ENCODE data around the gene CAST.
A peak's percentile ranks its signal among the peaks of the same experiment; 100 is the strongest.

CAST gene

DNA sequence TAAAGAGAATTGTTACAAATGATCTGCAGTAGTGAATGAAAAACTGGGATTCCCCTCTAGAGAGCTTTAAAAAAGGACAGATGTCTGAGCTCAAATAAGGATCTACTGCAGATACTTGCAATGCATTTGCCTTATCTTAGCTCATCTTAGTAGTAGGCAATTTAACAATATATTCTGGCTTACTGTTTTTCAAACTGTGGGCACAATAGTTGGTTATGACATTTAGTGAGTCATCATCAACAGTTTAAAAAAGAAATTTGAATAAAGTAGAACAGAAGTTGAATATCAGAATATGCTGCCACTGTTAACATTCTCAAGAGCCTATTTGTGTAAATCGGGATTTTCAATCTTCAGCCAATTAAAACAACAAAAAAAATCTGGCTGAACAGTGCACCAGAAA lies 6.7 kb upstream of the CAST start:
- Histone ChIP-seq H3K36me3 (ENCODE audit: control insufficient read depth, insufficient read depth, low read length) (no peaks in the 10 kb centered on the region), H3K27ac (ENCODE audit: low read length) (no peak overlapping the region), H3K4me1 (ENCODE audit: control insufficient read depth, insufficient read depth, low read length) (no peaks in the 10 kb centered on the region; the same call in 1 of the 2 replicates), H3K9me3 (ENCODE audit: control insufficient read depth, insufficient read depth, low read length) (no peaks in the 10 kb centered on the region), H3K4me3 (ENCODE audit: low read length) (no peak overlapping the region), H3K27me3 (ENCODE audit: control insufficient read depth, insufficient read depth, low read length) (no peaks in the 10 kb centered on the region)
- no CpG with 5 or more reads among the region's 1 CpG for WGBS (ENCODE audit: insufficient coverage, insufficient read length)
- DNase-seq (ENCODE audit: low read depth, low spot score), result no peak

DNA sequence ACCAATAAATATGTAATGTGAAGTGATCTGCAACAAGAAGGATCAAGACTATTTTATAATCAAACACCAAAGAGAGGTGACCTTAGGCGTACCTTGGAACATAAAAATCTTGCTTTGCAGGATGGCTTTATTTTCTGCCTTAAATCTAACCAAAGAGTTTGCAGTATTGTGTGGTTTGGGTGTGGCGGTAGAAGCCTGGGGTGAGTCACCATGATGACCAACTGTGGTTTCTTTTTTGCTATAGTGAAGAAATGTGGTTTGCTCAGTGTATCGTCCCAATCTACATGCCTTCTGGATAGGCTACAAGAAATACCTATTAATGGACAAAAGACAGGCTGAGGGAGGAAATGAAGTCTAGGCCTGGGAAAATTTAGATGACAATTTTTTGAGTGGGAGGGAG lies 5.1 kb upstream of the CAST start:
- DNase-seq (ENCODE audit: low read depth, low spot score), result no peak
- Histone ChIP-seq H3K9me3 (ENCODE audit: control insufficient read depth, insufficient read depth, low read length) (no peaks in the 10 kb centered on the region), H3K27ac (ENCODE audit: low read length) (no peak overlapping the region), H3K27me3 (ENCODE audit: control insufficient read depth, insufficient read depth, low read length) (no peaks in the 10 kb centered on the region), H3K4me3 (ENCODE audit: low read length) (no peak overlapping the region), H3K4me1 (ENCODE audit: control insufficient read depth, insufficient read depth, low read length) (no peaks in the 10 kb centered on the region; the same call in 1 of the 2 replicates), H3K36me3 (ENCODE audit: control insufficient read depth, insufficient read depth, low read length) (no peaks in the 10 kb centered on the region)
- no CpG with 5 or more reads among the region's 3 CpGs for WGBS (ENCODE audit: insufficient coverage, insufficient read length)

- no CpG with 5 or more reads among the region's 1 CpG for WGBS (ENCODE audit: insufficient coverage, insufficient read length)
- H3K4me1 ChIP-seq (ENCODE audit: control insufficient read depth, insufficient read depth, low read length), result no peaks in the 10 kb centered on the region
- no peak overlapping the region for H3K27ac ChIP-seq (ENCODE audit: low read length)
- DNase-seq (ENCODE audit: low read depth, low spot score), result no peak
- H3K9me3 ChIP-seq (ENCODE audit: control insufficient read depth, insufficient read depth, low read length), result no peaks in the 10 kb centered on the region
- H3K36me3 ChIP-seq (ENCODE audit: control insufficient read depth, insufficient read depth, low read length), result no peaks in the 10 kb centered on the region
- H3K4me3 ChIP-seq (ENCODE audit: low read length), result no peak overlapping the region
- H3K27me3 ChIP-seq (ENCODE audit: control insufficient read depth, insufficient read depth, low read length), result no peaks in the 10 kb centered on the region
Measured at GRCh38 chr5:96658272-96658671, 3.9 kb upstream of the CAST start.

GRCh38 chr5:96659170-96659569 lies 3.0 kb upstream of the CAST start:
- Histone ChIP-seq H3K36me3 (ENCODE audit: control insufficient read depth, insufficient read depth, low read length) (no peaks in the 10 kb centered on the region), H3K9me3 (ENCODE audit: control insufficient read depth, insufficient read depth, low read length) (no peaks in the 10 kb centered on the region), H3K27ac (ENCODE audit: low read length) (no peak overlapping the region), H3K27me3 (ENCODE audit: control insufficient read depth, insufficient read depth, low read length) (peaks cover 4% of the 10 kb centered on the region; the same call in 1 of the 2 replicates), H3K4me1 (ENCODE audit: control insufficient read depth, insufficient read depth, low read length) (no peaks in the 10 kb centered on the region), H3K4me3 (ENCODE audit: low read length) (no peak overlapping the region)
- no CpG with 5 or more reads among the region's 4 CpGs for WGBS (ENCODE audit: insufficient coverage, insufficient read length)
- DNase-seq (ENCODE audit: low read depth, low spot score), result no peak

DNA sequence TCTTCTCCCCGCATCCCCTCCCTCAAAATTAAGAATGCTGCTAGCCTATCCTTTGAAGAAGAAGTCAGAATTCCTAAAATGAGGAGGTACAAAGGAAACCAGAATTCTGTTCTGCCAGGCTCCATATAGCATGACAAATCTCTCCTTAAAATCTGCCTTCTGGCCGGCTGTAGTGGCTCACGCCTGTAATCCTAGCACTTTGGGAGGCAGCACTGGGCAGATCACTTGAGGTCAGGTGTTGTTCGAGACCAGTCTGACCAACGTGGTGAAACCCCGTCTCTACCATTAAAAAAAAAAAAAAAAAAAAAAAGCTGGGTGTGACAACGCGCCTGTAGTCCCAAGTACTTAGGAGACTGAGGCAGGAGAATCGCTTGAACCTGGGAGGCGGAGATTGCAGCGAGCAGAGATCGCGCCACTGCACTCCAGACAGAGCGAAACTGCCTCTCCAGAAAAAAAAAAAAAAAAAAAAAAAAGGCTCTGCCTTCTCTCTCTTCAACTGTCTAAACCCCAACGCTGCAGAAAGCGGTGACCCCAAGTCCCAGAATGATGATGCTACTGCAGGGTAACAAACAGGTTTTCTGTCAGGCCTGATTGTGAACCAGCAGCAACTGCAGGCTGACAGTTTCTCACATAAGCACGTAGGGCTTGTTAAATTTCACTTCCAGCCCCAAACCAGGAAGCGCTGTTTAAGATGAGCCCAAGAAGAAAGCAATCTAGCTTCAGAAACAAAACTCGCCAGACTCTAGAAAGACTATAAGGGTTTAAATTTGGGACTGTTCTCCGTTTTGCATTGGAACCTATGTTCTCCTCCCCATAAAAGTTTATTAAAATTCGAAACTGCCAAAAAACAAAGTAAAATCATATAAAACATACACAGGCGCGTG lies 963 bp upstream of the CAST start:
- H3K27ac ChIP-seq (ENCODE audit: low read length), result no peak overlapping the region
- peak overlapping the region; percentile 86; the same call in 1 of the 2 replicates for H3K4me3 ChIP-seq (ENCODE audit: low read length)
- no CpG with 5 or more reads among the region's 23 CpGs for WGBS (ENCODE audit: insufficient coverage, insufficient read length)
- no peaks in the 10 kb centered on the region for H3K36me3 ChIP-seq (ENCODE audit: control insufficient read depth, insufficient read depth, low read length)
- H3K4me1 ChIP-seq (ENCODE audit: control insufficient read depth, insufficient read depth, low read length), result no peaks in the 10 kb centered on the region
- no peaks in the 10 kb centered on the region for H3K9me3 ChIP-seq (ENCODE audit: control insufficient read depth, insufficient read depth, low read length)
- DNase-seq (ENCODE audit: low read depth, low spot score), result no peak
- H3K27me3 ChIP-seq (ENCODE audit: control insufficient read depth, insufficient read depth, low read length), result peaks cover 4% of the 10 kb centered on the region; the same call in 1 of the 2 replicates

DNA sequence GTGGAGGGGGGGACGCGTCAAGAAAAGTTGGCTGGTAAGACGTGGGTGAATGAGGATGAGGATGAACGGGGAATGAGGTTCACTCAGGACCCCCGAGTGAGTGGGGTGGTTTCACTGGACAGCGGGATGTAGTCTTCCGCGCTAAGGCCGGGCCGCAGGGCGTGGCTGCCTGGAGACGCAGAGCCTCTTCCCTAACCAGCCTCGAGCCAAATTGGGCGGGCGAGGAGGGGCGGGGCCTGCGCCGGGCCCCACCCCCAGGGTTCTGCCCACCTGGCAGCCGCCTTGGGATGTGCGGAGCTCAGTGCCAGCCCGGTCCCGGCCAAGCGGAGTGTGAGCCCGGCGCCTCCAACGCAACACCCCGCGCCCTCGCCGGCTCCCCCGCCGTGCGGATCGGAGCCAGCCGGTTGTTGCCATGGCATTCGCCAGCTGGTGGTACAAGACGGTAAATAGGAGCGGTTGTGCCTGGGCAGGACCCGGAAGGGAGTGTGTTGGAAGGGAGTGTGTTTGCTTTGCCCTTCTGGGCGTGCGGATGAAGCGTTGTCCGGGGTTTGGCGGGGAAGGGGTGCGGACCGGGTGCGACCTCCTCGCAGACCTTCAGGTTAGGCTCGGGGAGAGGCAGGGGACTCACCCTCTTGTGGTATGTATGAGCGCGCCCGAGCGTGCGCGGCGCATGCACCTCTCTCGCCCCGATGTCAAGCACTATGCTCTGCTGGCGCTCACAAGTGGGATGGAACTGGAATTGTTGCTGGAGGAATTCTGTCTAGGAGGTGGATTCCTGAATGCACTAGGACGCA lies 746 bp downstream of the CAST start:
- Histone ChIP-seq H3K27me3 (ENCODE audit: control insufficient read depth, insufficient read depth, low read length) (peaks cover 4% of the 10 kb centered on the region; the same call in 1 of the 2 replicates), H3K27ac (ENCODE audit: low read length) (no peak overlapping the region), H3K9me3 (ENCODE audit: control insufficient read depth, insufficient read depth, low read length) (no peaks in the 10 kb centered on the region), H3K36me3 (ENCODE audit: control insufficient read depth, insufficient read depth, low read length) (no peaks in the 10 kb centered on the region), H3K4me1 (ENCODE audit: control insufficient read depth, insufficient read depth, low read length) (no peaks in the 10 kb centered on the region), H3K4me3 (ENCODE audit: low read length) (peak overlapping the region; percentile 86)
- no CpG with 5 or more reads among the region's 60 CpGs for WGBS (ENCODE audit: insufficient coverage, insufficient read length)
- no peak for DNase-seq (ENCODE audit: low read depth, low spot score)

- no CpG with 5 or more reads among the region's 6 CpGs for WGBS (ENCODE audit: insufficient coverage, insufficient read length)
- H3K36me3 ChIP-seq (ENCODE audit: control insufficient read depth, insufficient read depth, low read length), result no peaks in the 10 kb centered on the region
- H3K9me3 ChIP-seq (ENCODE audit: control insufficient read depth, insufficient read depth, low read length), result no peaks in the 10 kb centered on the region
- no peak overlapping the region for H3K27ac ChIP-seq (ENCODE audit: low read length)
- H3K4me1 ChIP-seq (ENCODE audit: control insufficient read depth, insufficient read depth, low read length), result no peaks in the 10 kb centered on the region
- H3K4me3 ChIP-seq (ENCODE audit: low read length), result peak overlapping the region; percentile 86; the same call in 1 of the 2 replicates
- DNase-seq (ENCODE audit: low read depth, low spot score), result no peak
- peaks cover 4% of the 10 kb centered on the region; the same call in 1 of the 2 replicates for H3K27me3 ChIP-seq (ENCODE audit: control insufficient read depth, insufficient read depth, low read length)
Measured at GRCh38 chr5:96663608-96664007, 1.4 kb downstream of the CAST start.

DNA sequence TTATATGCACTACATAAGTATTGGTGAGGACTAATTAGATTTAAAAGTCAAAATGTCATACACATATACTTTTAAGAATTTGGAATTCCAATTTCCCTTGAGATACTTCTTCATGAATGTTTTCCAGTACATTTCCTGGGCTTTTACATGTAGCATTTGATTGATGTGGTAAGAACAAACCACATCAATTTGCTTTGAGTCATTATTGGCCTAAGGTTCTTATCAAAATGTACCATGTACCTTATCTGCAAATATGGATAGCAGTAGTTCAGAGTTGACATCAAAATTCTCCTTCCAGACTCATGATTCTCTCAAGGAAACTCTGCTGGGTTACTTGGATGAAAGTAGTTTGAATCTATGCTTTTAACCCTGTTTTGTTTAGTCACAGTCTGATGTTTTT lies 2.5 kb downstream of the CAST start:
- H3K27ac ChIP-seq (ENCODE audit: low read length), result no peak overlapping the region
- H3K4me1 ChIP-seq (ENCODE audit: control insufficient read depth, insufficient read depth, low read length), result no peaks in the 10 kb centered on the region
- no peak overlapping the region for H3K4me3 ChIP-seq (ENCODE audit: low read length)
- no peaks in the 10 kb centered on the region for H3K36me3 ChIP-seq (ENCODE audit: control insufficient read depth, insufficient read depth, low read length)
- no peak for DNase-seq (ENCODE audit: low read depth, low spot score)
- no peaks in the 10 kb centered on the region for H3K9me3 ChIP-seq (ENCODE audit: control insufficient read depth, insufficient read depth, low read length)
- peaks cover 4% of the 10 kb centered on the region; the same call in 1 of the 2 replicates for H3K27me3 ChIP-seq (ENCODE audit: control insufficient read depth, insufficient read depth, low read length)

DNA sequence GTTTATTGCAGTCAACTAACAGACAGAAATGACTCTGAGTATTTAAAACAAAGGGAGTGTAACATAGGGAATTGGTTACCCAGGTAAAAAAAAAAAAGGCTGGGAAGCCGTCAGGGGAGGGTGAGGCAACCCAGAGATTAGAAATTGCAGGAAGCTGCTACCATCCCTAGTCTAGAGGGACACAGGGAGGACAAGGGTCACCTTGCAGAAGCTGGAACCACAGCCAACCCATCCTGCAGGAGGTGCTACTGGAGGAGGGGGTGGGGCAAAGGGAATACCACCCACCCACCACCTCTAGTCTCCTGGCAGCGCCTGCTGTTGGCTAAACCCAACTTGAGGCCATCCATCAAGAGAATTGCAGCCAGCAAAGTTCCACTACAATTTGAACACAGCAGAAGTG lies 6.5 kb downstream of the CAST start:
- no peak for DNase-seq (ENCODE audit: low read depth, low spot score)
- Histone ChIP-seq H3K4me1 (ENCODE audit: control insufficient read depth, insufficient read depth, low read length) (no peaks in the 10 kb centered on the region), H3K4me3 (ENCODE audit: low read length) (no peak overlapping the region), H3K27ac (ENCODE audit: low read length) (no peak overlapping the region), H3K36me3 (ENCODE audit: control insufficient read depth, insufficient read depth, low read length) (no peaks in the 10 kb centered on the region), H3K9me3 (ENCODE audit: control insufficient read depth, insufficient read depth, low read length) (no peaks in the 10 kb centered on the region), H3K27me3 (ENCODE audit: control insufficient read depth, insufficient read depth, low read length) (peaks cover under 1% of the 10 kb centered on the region; the same call in 1 of the 2 replicates)
- WGBS (ENCODE audit: insufficient coverage, insufficient read length), result no CpG with 5 or more reads among the region's 2 CpGs

DNA sequence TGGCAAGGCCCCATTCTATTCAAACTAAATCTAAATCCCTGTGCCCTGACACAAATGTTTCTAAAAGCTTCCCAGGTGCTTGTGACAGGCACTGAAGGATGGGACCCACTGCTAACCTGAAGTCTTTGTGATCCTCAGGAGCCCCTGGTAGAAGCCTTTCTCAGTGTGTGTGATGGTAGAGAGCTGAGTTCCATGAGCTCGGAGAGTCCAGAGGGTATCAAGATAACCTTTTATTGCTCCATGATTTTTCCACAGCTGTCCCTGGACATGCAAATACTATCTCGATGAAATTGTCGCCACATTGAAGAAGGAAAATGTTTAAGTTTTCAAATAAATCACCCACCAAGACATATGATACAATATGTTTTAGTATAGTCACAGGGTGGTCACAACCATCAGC lies 7.7 kb downstream of the CAST start:
- no CpG with 5 or more reads among the region's 3 CpGs for WGBS (ENCODE audit: insufficient coverage, insufficient read length)
- Histone ChIP-seq H3K4me1 (ENCODE audit: control insufficient read depth, insufficient read depth, low read length) (no peaks in the 10 kb centered on the region), H3K27me3 (ENCODE audit: control insufficient read depth, insufficient read depth, low read length) (no peaks in the 10 kb centered on the region), H3K27ac (ENCODE audit: low read length) (no peak overlapping the region), H3K36me3 (ENCODE audit: control insufficient read depth, insufficient read depth, low read length) (no peaks in the 10 kb centered on the region), H3K9me3 (ENCODE audit: control insufficient read depth, insufficient read depth, low read length) (no peaks in the 10 kb centered on the region), H3K4me3 (ENCODE audit: low read length) (no peak overlapping the region)
- no peak for DNase-seq (ENCODE audit: low read depth, low spot score)

Data from iPS DF 6.9 (cell line).